Left renal pelvis (tissue), 4 donors: ENCODE data around the gene GRAMD1A. TPM values are rescaled to one million over a fixed set of nuclear protein-coding genes. Genes with fewer than 3 reads are reported as not detected.
"Not testable (repeated sequence)": the region's sequence is repeated elsewhere in the genome, so short reads cannot be mapped to it uniquely, and the experiment has no call there.

Source experiments
- DNase-seq, 4 donors: peaks; one replicate each; pipeline ENCODE4 v3.0.0-alpha.2; 2013; ENCODE audit warnings: low read depth in 4 of 4, low spot score in 3 of 4
- polyA plus RNA-seq, 4 donors: library from polyadenylated mRNA; unstranded; fragments of 120-200 nt; gene quantifications; one replicate each; pipeline ENCODE4 v1.2.1, GENCODE V29; 2013; ENCODE audit not compliant: insufficient read length in 4 of 4

The GRAMD1A gene
- polyA plus RNA-seq = 100 to 1,000 TPM in 1 of 4 donors, 10 to 100 TPM in 3; 47.1 to 102 (median 66.3) TPM

- peak in 2 of 4 donors; percentile 80 to 81 for DNase-seq
These were observed at the start of gene GRAMD1A for GRCh38 chr19:34999498-35000337. Gene GRAMD1A, plus strand, starts transcription at chr19:35000323. Its CDS starts 156 bp downstream, at chr19:35000479.

- DNase-seq = no peak
These were observed 47.0 kb upstream of the GRAMD1A start for GRCh38 chr19:34953092-34953491.

DNA sequence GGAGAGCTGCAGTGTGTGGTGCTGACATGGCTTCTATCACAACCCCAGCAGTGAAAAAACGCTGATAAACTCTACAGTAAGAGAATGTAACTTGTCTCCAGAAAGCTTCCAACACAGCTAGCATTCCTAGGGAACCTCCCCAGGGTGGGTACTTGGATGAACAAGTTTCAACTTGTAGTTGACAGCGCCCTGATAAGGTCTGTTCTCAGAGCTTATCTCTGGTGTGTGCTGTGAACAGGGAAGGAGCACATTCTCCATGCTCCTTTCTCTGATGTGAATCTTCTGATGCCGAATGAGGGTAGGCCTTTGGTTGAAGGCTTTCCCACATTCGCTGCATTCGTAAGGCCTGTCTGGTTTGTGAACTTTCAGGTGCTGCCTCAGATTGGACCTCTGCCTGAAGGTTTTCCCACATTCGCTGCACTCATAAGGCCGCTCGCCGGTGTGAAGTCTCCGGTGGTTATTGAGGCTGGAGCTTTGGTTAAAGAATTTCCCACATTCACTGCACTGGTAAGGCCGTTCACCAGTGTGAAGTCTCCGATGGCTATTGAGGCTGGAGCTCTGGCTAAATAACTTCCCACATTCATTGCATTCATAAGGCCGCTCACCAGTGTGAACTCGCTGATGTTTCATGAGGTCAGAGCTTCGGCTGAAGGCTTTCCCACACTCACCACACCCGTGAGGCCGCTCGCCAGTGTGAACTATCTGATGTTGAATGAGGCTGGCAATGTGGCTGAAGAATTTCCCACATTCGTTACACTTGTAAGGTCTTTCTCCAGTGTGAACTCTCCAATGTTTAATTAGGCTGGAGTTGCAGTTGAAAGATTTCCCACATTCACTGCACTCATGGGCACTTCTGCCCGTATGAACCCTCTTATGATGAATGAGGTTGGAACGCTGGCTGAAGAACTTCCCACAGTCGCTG, 42.0 kb upstream of the GRAMD1A start:
- no peak for DNase-seq

GRCh38 chr19:34959021-34959420, 41.1 kb upstream of the GRAMD1A start:
- DNase-seq = no peak

- DNase-seq = no peak
These were observed 39.9 kb upstream of the GRAMD1A start for GRCh38 chr19:34960103-34960805.

- no peak for DNase-seq
These were observed 39.0 kb upstream of the GRAMD1A start for GRCh38 chr19:34960940-34961679.

- DNase-seq = no peak
These were observed 38.1 kb upstream of the GRAMD1A start for GRCh38 chr19:34961775-34962686.

- no peak for DNase-seq
These were observed 37.2 kb upstream of the GRAMD1A start for GRCh38 chr19:34962687-34963572.

GRCh38 chr19:34963573-34964406, 36.3 kb upstream of the GRAMD1A start, which contains the start of gene ZNF792:
Gene ZNF792, minus strand, starts transcription at chr19:34964229. Its CDS starts 567 bp downstream, at chr19:34963662.
- peak in 3 of 4 donors; percentile 29 to 42 (median 35) for DNase-seq

GRCh38 chr19:34964598-34964997, 35.5 kb upstream of the GRAMD1A start:
- no peak for DNase-seq

DNA sequence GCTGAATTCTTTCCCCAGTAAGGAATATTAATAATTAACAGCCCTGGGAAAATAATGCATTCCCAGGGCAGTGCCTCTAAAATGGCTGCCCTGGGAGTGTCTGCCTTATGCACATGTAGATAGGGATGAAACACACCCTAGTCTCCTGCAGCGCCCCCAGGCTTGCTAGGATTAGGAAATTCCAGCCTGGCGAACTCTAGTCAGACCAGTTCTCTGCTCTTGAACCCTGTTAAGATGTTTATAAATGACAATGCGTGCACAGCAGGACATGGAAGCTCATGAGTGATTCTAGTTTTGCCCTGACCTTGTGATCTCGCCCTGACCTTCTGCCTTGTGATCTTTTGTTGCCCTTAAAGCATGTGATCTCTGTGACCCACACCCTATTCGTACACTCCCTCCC, 34.6 kb upstream of the GRAMD1A start:
- not testable (repeated sequence) for DNase-seq

GRCh38 chr19:34967551-34967950, 32.6 kb upstream of the GRAMD1A start:
- no peak for DNase-seq

DNA sequence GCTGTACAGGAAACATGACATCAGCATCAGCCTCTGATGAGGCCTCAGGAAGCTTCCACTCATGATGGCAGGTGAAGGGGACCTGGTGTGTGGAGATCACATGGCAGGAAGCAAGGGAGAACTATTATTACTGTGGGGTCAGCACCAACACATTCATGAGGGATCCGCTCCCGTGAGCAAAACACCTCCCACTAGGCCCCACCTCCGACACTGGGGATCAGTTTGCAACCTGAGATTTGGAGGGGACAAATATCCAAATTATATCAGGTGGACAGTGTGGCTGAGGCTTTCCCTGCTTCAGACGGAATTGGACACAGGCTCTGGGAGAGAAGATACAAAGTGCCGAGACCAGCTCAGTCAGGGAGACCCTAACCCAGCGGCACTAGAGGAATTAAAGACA, 30.4 kb upstream of the GRAMD1A start:
- no peak for DNase-seq

GRCh38 chr19:34970185-34970780, 29.8 kb upstream of the GRAMD1A start:
- DNase-seq = not testable (repeated sequence)

GRCh38 chr19:34972163-34972705, 27.9 kb upstream of the GRAMD1A start:
- DNase-seq = no peak

DNA sequence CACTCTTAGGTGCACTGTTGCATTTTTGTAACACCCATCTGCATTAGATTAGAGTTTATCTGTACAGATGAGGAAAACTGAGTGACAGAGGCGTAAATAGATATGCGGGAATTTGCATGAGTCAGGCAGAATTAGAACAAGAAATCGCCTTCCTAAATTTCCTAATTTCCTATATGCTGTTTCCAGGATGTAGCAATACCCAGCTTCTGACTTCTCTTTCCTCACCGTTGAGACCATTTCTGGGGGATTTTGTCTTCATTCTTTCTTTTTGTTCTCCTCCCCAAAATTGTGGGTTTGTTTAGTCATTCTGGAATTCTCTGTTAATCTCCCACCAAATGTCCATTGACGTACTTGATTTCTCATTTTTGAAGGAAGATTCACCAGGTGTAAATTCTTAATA, 25.5 kb upstream of the GRAMD1A start:
- DNase-seq = no peak
